ENCODE results near the gene TTBK2. TPM values are rescaled to one million over a fixed set of nuclear protein-coding genes. Genes with fewer than 3 reads are reported as not detected.

TTBK2 gene
- 8.0 and 8.1 TPM in 2 replicates for total RNA-seq

DNA sequence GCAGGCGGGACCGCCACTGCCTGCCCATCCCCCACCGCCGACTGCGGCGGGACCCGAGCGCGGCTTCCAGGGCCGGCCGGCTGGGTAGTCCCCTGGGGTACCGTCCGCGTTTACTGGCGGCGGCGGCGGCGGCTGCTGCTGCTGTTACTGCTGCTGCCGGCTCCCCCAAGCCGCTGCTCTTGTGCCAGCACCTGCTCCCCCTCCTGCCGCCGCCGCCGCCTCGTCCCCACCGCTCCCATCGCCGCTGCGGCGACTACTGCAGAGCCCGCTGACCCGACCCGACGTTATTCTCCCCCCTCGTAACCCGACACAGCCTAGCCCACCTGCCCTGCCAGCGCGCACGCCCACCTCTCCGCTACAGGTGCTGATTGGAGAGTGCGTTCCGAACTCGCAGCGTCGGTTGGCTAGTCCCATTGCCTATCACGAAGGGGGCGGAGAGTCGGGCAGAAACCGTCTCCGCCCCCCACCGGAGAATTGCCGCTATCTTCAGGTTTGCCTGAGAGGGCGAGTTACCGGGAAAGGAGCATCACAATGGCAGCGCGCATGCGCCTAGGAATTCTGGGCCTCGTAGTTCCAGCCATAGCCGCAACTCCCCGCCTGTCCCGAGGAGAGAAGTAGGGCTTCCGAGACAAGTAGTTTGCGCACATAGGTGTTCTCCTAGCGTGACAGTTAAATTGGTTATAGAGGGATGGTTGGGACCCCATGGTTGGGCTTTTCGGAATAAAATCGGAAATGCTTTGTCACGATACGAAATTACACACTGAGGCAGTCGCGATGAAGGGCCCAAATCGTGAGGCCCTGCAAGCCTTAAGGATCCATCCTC, at the start of gene TTBK2:
TSS of gene TTBK2 (minus strand) at position 260 of the 823 bp plus-strand sequence. CDS start 42,161 bp downstream, outside the sequence.

DNA sequence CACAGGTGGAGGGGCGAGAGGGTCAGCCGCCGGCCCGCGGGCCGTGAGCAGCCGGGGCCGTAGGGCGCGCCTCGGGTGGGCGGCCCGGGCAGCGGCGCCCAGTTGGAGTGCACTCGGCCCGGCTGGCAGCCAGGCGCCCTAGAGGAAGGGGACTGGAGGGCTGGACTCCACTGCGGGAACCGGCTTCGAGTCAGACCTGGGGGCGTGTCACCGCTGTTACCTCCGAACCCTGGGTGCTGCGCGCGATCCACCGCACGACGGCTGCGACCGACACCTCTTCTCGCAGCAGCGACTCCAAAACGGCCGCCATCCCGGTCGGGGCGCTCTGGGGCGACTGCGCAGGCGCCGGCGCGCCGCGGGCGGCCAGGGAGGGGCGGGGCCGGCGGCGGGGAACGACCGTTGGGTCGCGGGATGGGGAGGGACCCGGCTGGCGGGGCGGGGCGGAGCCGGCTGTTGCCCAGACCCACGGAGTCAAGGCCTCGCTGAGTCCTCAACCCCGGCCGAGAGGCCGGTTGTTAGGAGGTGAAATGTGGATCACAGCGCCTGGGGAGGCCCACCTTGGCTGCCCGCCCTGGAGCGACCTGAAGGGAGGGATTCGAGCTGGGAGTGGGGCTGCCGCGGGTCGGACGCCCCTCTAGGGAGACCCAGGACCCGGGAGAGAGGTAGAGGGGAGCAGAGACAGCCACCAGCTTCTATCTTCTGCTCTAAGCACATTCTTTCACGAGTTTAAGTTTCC, 183.6 kb downstream of the TTBK2 start, which contains the start of gene CDAN1:
TSS of gene CDAN1 (minus strand) at position 336 of the 736 bp plus-strand sequence. CDS start at position 310, 26 bp downstream.

Small RNA genes lying within 50 kb of the gene (small RNA-seq; reads per million reads assigned to genes)
- not detected for gene KRT8P50 (ENCODE audit: low replicate concordance)

Other genes starting within 250 kb of the TTBK2 start
- gene CDAN1, start 183.7 kb downstream of the TTBK2 start, total RNA-seq: 6.1 and 12.0 TPM in 2 replicates
- gene UBR1, start 185.3 kb upstream of the TTBK2 start, total RNA-seq: 29.5 and 58.6 TPM in 2 replicates
- 11.4 and 25.8 TPM in 2 replicates for gene TMEM62, start 212.8 kb upstream of the TTBK2 start, total RNA-seq